Raji (cell line): Measurements from ENCODE around the gene IDUA.

ENCODE experiments used
- POLR2A ChIP-seq: IDR thresholded peaks from 2 replicates; pipeline ENCODE4 v1.6.1; 2011; ENCODE audit warnings: low read depth, low read length, control low read depth; ENCODE audit not compliant: insufficient read depth

IDUA gene

DNA sequence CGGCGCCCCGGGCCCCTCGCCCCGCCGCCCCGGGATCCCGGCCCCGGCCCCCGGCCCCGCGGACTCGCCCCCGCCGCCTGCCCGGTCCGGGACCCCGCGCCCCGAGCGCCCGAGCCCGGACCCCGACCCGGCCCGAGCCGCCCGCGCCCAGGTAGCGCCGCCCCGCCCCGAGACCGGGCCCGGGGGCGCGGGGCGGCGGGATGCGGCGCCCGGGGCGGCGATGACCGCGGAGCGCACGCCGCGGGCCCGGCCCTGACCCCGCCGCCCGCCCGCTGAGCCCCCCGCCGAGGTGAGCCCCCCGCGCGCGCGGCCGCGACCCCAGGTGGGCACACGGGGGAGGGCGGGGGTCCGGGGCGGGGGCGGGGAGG, 24.8 kb downstream of the IDUA start:
- TF ChIP-seq POLR2A, result no peak

DNA sequence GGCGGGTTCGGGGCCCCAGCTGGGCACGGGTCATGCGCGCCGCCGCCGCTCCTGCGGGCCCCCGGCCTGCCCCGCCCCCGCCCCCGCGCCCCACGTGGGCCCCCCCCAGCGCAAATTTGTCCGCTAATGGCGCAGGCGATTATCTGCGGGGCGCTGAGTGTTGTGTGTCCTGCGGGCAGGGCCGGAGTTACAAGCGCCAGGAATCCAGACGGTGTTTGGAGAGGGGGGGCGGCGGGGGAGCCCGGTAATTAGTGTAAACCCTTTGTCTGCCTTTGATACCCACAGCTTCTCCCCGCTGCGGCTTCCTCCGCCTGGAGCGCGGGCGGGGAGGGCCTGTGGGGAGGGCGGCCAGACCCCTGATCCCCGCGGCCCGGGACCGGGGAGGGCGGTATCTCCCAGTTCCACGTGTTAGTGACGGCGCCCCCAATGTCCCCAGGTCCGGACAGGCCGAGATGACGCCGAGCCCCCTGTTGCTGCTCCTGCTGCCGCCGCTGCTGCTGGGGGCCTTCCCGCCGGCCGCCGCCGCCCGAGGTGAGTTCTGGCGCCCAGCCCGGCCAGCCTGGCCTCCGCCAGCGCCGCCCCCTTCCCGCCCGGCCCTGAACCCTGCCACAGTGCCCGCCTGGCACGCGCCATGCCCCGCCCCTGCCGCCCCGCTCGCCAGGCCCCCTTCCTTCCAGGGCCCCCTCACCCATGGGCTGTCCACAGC, 25.3 kb downstream of the IDUA start:
- no peak for TF ChIP-seq POLR2A

DNA sequence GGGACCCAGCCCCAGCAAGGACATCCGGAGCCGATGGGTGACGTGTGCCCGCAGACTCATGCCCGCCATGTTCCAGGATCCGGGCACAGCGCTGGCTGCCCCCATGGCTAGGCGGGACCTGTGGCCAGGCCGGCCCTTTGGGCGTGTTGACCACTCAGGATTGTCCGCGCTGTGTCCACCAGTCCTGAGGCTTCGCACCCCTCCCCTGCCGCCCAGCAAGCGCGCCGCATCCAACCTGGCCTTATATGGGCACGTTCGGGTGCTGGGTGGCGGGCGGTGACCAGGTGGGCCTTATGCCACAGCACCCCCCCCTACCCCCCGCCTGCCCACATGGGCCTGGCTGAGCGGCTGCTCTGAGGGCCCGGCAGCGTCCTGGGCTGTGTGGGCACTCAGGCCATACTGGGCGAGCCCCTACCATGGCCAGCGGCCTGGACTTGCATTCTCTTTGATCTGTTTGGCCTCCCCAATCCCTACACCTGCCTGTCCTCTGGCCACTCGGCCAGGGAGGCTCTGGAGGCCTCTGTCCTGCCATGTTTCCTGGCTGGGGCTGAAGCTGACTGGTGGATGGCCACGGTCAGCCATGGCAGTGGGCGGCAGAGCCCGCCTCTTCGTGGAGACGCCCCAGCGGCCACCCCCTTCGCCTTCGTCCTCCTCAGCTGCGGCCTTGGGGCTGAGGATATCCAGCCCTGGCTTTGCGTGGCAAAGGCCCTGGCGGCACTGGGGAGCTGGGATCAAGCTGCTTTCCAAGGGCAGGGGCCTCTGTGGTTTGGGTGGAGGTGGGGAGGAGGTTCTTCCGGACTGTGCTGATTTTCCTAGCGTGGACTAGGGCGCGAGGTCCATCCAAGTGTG, 26.6 kb downstream of the IDUA start:
- no peak for TF ChIP-seq POLR2A

DNA sequence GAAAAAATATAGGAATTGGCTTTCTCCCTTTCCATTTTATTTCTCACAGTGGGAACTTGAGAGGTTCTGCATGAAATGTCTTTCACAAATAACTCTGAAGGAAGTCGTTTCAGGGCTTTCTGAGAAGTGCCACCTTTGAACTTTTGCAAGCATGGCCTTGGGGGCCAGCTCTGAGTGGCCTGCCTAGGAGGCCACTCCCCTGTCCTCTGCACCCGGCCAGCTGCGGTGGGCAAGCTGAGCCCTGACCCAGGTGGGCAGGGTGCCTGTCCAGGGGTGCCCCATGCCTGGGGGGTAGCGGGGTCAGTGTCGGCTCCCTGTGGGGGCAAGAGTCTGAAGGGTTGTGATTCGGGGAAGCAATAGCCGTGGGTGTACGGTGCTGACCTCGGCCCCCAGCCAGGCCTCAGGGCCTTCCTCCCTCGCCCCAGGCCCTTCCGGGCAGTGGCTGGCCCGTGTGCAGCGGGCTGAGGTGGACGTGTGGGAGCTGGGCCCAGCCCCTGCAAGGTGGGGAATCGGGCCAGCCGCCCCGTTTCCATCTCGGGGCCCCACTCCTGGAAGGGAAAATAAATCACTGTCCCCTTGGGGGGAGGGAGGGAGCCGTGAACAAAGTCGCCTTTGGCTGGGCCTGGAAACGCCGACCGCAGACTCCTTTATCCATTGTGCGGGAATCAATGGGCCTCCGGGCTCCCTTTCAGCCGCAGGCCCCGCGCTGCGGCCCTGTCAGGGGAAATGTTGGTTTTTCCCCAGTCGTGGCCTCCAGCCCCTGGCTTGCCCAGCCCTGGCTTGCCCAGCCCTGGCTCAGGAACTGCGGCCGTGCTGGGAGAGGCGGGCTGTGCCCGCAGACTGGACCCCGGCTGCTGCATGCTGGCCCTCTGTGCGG, 27.7 kb downstream of the IDUA start:
- no peak for TF ChIP-seq POLR2A

DNA sequence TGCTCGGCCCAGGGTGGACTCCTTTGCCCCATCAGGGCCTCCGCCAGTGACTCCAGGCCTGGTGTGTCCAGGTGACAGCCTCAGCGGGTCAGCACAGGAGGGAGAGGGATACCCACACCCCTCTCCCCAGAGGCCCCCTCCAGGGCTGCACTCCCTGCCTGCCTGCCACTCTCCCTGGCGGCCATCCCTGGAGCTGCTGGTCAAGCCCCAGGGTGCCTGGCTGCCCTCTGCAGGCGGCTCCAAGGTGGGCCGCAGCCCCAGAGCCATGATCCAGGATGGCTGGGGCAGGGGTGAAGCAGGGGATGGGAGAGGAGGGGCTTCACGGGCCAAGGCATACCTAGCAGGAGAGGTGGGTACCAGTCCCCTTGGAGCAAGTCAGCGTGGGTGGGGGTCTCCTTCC, 28.3 kb downstream of the IDUA start:
- TF ChIP-seq POLR2A, result no peak

DNA sequence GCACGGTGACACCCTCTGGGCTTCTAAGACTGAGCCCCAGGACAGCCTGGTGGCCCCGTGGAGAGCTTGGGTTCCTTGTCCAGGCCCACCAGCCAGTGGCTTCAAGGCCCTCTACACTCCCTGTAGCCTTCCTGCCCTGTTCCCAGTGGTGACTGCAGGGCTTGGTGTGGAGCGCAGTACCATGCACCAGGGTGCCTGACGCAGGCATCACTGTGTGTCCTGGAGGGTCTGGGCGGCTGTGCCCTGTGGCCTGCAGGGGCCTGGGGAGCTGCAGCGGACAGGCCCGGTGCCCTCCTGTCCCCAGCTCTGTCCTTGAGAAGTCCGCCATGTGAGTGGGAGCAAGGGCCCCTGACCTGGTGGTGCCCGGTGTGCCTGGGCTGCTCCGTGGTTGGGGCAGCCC, 28.9 kb downstream of the IDUA start:
- no peak for TF ChIP-seq POLR2A

DNA sequence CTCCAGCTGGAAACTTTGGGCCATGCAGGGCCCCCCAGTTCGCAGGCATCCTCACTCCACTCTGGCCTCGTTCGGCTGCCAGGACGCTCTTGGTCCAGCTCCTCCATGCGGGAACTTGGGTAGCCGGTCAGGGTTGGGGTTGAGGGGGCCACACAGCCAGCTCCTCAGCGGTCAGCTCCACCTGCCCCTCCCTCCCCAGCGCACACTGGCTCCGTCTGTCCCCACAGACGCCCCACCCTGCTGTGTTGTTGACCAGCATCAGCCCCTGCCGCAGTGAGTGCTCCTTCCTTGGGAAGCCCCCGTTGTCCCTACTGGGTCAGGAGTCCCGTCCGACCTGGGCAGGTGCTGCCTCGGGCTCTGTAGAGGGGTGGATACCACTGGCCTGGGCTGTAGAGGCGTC, 30.4 kb downstream of the IDUA start:
- no peak for TF ChIP-seq POLR2A

DNA sequence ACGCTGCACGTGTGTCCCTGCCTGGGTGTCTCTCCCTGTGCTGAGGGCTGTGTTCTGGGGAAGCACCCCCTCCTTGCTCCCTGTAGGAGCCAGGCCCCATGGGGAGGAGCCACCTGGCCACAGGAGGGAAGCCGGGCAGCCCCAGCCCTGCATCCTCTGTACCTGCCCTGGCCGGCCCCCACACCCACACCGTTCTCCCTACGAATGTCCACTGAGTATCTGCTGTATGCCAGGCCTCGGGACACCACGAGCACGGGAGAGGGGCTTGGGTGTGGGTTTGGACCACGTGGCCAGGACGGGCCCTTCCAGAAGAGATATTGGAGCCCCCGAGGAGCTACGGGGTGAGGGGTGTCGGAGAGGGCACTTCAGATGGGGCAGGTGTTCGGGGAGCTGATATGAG, 30.9 kb downstream of the IDUA start:
- no peak for TF ChIP-seq POLR2A

DNA sequence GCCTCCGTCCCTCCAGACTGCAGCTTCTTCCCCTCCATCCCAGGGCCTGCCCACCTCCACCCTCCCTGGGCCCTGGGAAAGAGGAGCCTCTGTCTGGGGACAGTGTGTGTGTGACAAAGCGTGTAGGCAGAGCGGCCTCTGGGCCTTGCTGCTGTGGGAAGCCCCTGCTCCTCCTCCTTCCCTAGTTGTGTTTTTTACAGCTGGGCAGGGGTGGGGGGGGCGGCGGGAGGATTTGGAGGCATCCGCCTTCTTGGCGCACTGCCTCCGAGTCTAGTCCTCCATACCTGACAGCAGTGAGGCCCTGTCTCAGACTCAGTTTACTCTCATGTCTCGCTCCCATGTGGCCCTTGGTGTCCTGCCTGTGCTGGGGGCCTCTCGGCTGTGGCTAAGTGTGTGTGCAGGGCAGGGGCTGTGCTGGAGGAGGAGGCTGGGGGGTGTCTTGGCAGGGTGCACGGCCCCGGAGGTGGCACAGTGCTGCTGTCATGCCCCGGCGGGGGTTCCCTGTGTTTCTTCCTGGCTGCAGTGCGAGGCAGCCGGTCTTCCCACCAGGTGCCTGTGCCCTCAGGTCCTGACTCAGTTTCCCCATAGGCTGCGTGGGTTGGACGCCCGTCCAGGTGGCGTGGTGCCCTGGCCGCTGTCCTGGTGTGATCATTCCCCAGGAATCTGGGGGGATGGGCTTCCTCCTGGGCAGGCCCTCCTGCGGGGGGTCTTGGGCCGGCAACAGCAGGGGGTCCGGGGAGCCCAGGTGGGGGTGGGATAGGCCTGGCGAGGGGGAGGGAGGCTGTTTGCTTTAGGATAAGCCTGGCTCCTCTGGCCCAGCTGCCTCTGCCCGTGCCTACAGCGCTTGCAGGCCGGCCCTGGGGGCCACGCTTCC, 31.5 kb downstream of the IDUA start:
- TF ChIP-seq POLR2A, result no peak

DNA sequence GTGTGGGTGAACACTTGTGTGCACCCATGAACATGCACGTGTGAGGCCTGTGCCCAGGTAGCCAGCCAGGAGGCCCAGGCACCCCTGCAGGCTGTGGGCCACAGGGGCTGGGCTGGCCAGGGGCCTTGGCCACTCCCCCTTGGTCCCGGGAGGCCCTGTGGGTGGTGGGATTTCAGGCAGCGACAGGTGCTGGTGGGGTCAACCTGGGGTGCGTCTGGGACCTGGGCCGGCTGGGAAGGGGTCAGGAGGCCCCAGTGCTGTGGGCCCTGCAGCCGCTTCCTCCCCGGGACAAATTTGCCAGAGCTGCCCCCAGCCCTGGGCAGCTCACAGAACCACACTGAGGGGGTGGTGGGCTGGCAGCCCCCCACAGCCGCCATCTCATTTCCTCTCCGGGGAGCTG, 32.5 kb downstream of the IDUA start:
- no peak for TF ChIP-seq POLR2A

DNA sequence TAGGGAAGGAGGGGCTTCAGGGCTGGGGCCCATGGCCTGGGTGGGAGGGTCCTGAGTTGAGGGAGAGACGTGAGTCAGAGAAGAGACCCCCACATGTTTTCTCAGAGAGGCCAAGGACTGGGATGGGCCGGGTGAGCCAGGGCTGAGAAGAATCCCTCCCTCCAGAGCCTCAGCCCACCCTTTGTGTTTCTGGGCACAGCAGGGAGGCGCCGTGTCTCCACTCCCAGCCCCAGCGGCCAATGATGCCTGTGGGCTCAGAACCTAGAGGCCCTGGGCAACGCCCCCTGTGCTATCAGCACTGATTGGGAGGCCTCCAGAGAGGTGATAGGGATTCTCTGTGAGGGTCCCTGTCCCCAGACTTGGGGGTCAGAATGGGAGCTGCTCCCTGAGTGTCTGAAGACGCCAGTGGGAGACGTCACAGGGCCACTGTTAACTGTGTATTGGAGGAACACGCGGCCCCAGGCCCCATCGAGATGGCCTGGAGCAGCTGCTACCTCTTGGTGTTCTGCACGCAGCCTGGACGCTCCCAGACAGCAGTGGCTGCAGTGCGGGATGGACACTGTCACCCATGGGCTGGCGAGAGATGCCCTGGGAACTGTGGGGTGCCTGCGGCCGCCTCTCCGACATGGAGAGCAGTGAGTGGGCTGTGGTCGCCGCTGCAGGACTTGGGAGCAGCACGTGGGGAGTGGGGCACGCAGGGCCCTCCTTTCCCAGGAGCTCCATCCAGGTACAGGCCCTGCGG, 33.1 kb downstream of the IDUA start:
- no peak for TF ChIP-seq POLR2A

DNA sequence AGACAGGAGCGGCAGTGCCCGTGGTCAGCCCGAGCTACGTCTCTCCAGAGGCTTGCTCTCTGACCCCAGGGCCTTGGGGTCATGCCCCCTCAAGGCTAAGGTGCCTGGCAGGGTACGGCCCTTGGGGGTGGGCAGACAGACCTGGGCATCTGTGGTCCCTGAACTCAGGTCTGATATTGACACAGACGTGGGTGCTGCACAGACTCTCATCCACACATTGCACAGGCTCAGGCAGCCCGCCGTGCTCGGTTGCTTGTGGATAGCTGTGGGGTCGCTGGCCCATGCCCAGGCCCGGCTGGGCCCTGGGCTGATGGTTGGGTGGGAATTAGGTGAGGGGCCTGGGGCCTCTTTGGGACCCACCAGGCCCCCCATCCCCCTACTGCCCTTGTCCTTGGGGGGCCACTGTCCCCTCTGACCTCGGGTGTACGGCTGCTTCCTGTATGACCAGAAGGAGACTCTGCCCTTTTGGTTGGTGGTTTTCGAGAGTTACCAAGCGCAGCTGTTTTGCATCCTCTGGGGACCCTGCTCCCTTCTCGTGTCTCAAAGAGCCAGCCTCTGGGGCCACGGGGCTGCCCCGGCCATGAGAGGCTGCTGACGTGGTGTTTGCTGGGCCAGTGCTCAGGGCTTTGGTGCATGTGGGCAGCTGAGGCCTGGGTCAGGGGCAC, 34.7 kb downstream of the IDUA start:
- no peak for TF ChIP-seq POLR2A

DNA sequence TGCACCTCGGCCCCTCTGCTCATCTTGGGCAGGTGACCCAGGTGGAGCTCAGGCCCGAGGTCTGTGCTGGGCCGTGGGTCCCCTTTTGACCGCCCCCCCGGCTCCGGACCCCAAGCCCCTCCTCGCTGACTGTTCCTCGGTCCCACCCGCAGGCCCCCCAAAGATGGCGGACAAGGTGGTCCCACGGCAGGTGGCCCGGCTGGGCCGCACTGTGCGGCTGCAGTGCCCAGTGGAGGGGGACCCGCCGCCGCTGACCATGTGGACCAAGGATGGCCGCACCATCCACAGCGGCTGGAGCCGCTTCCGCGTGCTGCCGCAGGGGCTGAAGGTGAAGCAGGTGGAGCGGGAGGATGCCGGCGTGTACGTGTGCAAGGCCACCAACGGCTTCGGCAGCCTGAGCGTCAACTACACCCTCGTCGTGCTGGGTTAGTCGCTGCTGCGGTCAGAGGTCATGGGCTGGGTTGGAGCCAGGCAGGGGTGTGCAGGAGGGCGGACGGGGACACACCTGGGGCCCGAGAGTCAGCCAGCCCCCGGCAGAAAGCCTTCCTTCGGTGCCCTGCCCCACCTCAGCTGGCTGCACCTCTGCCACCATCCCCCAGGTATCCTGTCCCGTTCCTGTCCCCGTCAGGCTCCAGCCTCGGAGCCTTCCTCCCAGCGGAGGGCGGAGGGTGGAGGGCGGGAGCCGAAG, 35.4 kb downstream of the IDUA start:
- TF ChIP-seq POLR2A, result no peak
